K562 (cell line): ENCODE measurements around the gene FKBP3. TPM values are rescaled to one million over a fixed set of nuclear protein-coding genes. Genes with fewer than 3 reads are reported as not detected.

Experiments used
- ATAC-seq: fragments of 200-7000 bp; cut with Tn5 transposase; 3 replicates; pipeline ENCODE4 v1.9.1; 2020; ENCODE audit warnings: moderate library complexity
- BruUV-seq: library from RNA; stranded (reverse); fragments of 400-500 nt; replicated peaks from 2 replicates; lab custom pipeline; 2021; lab: Mats Ljungman, UMichigan
- CTCF ChIA-PET: fragments of 300-600 bp; formaldehyde crosslinking; extraction: SDS; loops from one replicate; lab custom pipeline; 2021; ENCODE audit warnings: low intra/inter-chr PET ratio; lab: Yijun Ruan, JAX
- POLR2A ChIA-PET: fragments of 300-600, 350-650 bp; sonication (Branson Sonifier 250); formaldehyde crosslinking; extraction: SDS; loops from one replicate; lab custom pipeline; 2021; ENCODE audit warnings: antibody characterized with exemption, inconsistent platforms; lab: Yijun Ruan, JAX
- DNase-seq, 4 experiments: peaks; one replicate each; pipeline versions ENCODE4 v3.0.0 to v3.0.0-alpha.2; 2011 to 2018; ENCODE audit warnings: low spot score in 3 of 4, mixed read lengths in 3 of 4; ENCODE audit errors: extremely low read depth in 1 of 4
- FAIRE-seq: peaks from 2 replicates; lab custom pipeline; 2011; peaks lifted over from hg19 to GRCh38; lab: Jason Lieb, UNC
- H2AFZ ChIP-seq: 2 replicates; pipeline ENCODE4 v1.6.0; 2011; ENCODE audit warnings: low read depth, low read length, control low read depth, inconsistent platforms
- H3K27ac ChIP-seq: fragments of 200-600 bp; 3 replicates; pipeline ENCODE4 v1.8.0; 2011; ENCODE audit warnings: low read depth, mild to moderate bottlenecking, control low read depth, inconsistent platforms, low read length, moderate library complexity, mixed read lengths; ENCODE audit errors: extremely low read depth
- H3K27me3 ChIP-seq, 2 experiments: fragments of 300-600 bp in 1 of 2; 2 replicates in 1 of 2; 3 replicates in 1 of 2; pipeline versions ENCODE4 v1.6.0 to v1.8.0; 2011; ENCODE audit warnings: inconsistent platforms in 2 of 2, low read length in 2 of 2, mild to moderate bottlenecking in 1 of 2, mixed read lengths in 1 of 2, moderate library complexity in 1 of 2; ENCODE audit not compliant: control insufficient read depth in 2 of 2, insufficient read depth in 2 of 2
- H3K36me3 ChIP-seq: fragments of 300-600 bp; 3 replicates; pipeline ENCODE4 v1.8.0; 2011; ENCODE audit warnings: mild to moderate bottlenecking, low read length, inconsistent platforms; ENCODE audit not compliant: control insufficient read depth, insufficient read depth
- H3K4me1 ChIP-seq, 2 experiments: fragments of 200-600 bp in 1 of 2; replicated peaks in 1 of 2; 2 replicates in 1 of 2; 3 replicates in 1 of 2; pipeline versions ENCODE4 v1.5.1 to v1.8.0; 2011; ENCODE audit warnings: inconsistent platforms in 2 of 2, low read length in 2 of 2, mild to moderate bottlenecking in 1 of 2, mixed read lengths in 1 of 2, moderate library complexity in 1 of 2; ENCODE audit not compliant: control insufficient read depth in 2 of 2, insufficient read depth in 2 of 2
- H3K4me2 ChIP-seq: 2 replicates; pipeline ENCODE4 v1.6.1; 2011; ENCODE audit warnings: low read length, control low read depth, inconsistent platforms, mixed read lengths; ENCODE audit not compliant: insufficient read depth
- H3K4me3 ChIP-seq: fragments of 200-600 bp; sonication (generic), shearing (Covaris generic); 2 replicates; pipeline ENCODE4 v1.5.1; 2016; ENCODE audit warnings: control low read depth, inconsistent platforms
- H3K79me2 ChIP-seq: fragments of 200-600 bp; 3 replicates; pipeline ENCODE4 v1.8.0; 2011; ENCODE audit warnings: low read length, inconsistent platforms; ENCODE audit not compliant: control insufficient read depth, insufficient read depth
- H3K9ac ChIP-seq, 2 experiments: 2 replicates each; pipeline versions ENCODE4 v1.6.0 to v1.6.1; 2011; ENCODE audit warnings: low read depth in 2 of 2, low read length in 2 of 2, control low read depth in 1 of 2, inconsistent platforms in 1 of 2, mild to moderate bottlenecking in 1 of 2, mixed read lengths in 1 of 2; ENCODE audit not compliant: insufficient read depth in 1 of 2
- H3K9me1 ChIP-seq: one replicate; pipeline ENCODE4 v1.6.0; 2011; ENCODE audit warnings: inconsistent platforms, mild to moderate bottlenecking, low read length, moderate library complexity; ENCODE audit not compliant: control insufficient read depth, insufficient read depth
- H3K9me3 ChIP-seq: replicated peaks from 2 replicates; pipeline ENCODE4 v1.5.1; 2011; ENCODE audit warnings: low read depth, low read length, inconsistent platforms; ENCODE audit not compliant: control insufficient read depth, insufficient read depth
- H4K20me1 ChIP-seq: replicated peaks from 2 replicates; pipeline ENCODE4 v1.6.1; 2011; ENCODE audit warnings: low read length, inconsistent platforms, mixed read lengths; ENCODE audit not compliant: control insufficient read depth, insufficient read depth
- BRCA1 ChIP-seq, 2 experiments: fragments of 450-650 bp in 1 of 2; sonication (generic) in 1 of 2; formaldehyde crosslinking in 1 of 2; IDR thresholded peaks; 2 replicates each; pipeline versions ENCODE4 v1.5.0 to v1.6.1; 2017 to 2020; ENCODE audit warnings: mild to moderate bottlenecking in 1 of 2, missing genetic modification reagents in 1 of 2
- GTF2A2 ChIP-seq: IDR thresholded peaks from 2 replicates; pipeline ENCODE4 v1.6.1; 2016; ENCODE audit warnings: mild to moderate bottlenecking, missing genetic modification characterization, missing compliant biosample characterization
- HNRNPUL1 ChIP-seq: fragments of 200-400 bp; formaldehyde crosslinking; IDR thresholded peaks from 2 replicates; pipeline ENCODE4 v1.6.1; 2017; ENCODE audit warnings: low read length
- NBN ChIP-seq: fragments of 450-650 bp; IDR thresholded peaks from 2 replicates; pipeline ENCODE4 v1.6.1; 2016; ENCODE audit warnings: low read depth, mild to moderate bottlenecking
- NELFE ChIP-seq: IDR thresholded peaks from 2 replicates; pipeline ENCODE4 v1.6.1; 2011; ENCODE audit warnings: mild to moderate bottlenecking; ENCODE audit not compliant: insufficient read depth, insufficient read length
- SIN3B ChIP-seq: fragments of 450-650 bp; IDR thresholded peaks from 2 replicates; pipeline ENCODE4 v1.6.1; 2017; ENCODE audit warnings: low read depth, mild to moderate bottlenecking, moderate library complexity
- SMC3 ChIP-seq: conservative IDR thresholded peaks from 2 replicates; pipeline ENCODE4 v1.6.1; 2011; ENCODE audit warnings: low read depth, low read length, improper control_type of control experiment; ENCODE audit not compliant: insufficient read depth
- TAF15 ChIP-seq: fragments of 200-400 bp; formaldehyde crosslinking; IDR thresholded peaks from 2 replicates; pipeline ENCODE4 v1.6.1; 2017; ENCODE audit warnings: mild to moderate bottlenecking, low read depth, low read length, moderate library complexity
- TAF7 ChIP-seq: fragments of 450-650 bp; IDR thresholded peaks from 2 replicates; pipeline ENCODE4 v1.6.1; 2016; ENCODE audit warnings: missing genetic modification characterization, missing compliant biosample characterization
- ZEB2 ChIP-seq: fragments of 450-650 bp; IDR thresholded peaks from 2 replicates; pipeline ENCODE4 v1.6.1; 2016
- ZFPM2 ChIP-seq: fragments of 250-450 bp; sonication (Bioruptor Pico); IDR thresholded peaks from 2 replicates; pipeline ENCODE4 v1.5.1; 2022; ENCODE audit warnings: mild to moderate bottlenecking
- ZNF124 ChIP-seq: sonication (generic); formaldehyde crosslinking; IDR thresholded peaks from 2 replicates; pipeline ENCODE4 v1.8.1; 2022; ENCODE audit warnings: missing genetic modification reagents
- ZNF174 ChIP-seq: fragments of 250-450 bp; sonication (Bioruptor Pico); IDR thresholded peaks from 2 replicates; pipeline ENCODE4 v1.4.0; 2020; ENCODE audit warnings: mild to moderate bottlenecking
- ZNF76 ChIP-seq: fragments of 250-450 bp; sonication (Bioruptor Pico); IDR thresholded peaks from 2 replicates; pipeline ENCODE4 v1.4.0; 2020; ENCODE audit warnings: mild to moderate bottlenecking, moderate library complexity, borderline replicate concordance
- WGBS: fragments of 100-300 bp; shearing (Covaris generic); methylation state at CpG from one replicate; pipeline ENCODE4 v1.1.6; 2016; ENCODE audit warnings: low coverage, mixed read lengths; ENCODE audit not compliant: insufficient coverage; ENCODE audit errors: missing lambda C conversion rate; 5-methylcytosine and 5-hydroxymethylcytosine counted together
- in situ Hi-C: fragments of 300-500 bp; cut with MboI; formaldehyde crosslinking; loops from 4 replicates; pipeline ENCODE4 v1.15.0; 2018; ENCODE audit warnings: inconsistent platforms, mixed read lengths
- intact Hi-C: fragments of 100-400 bp; cut with micrococcal nuclease; formaldehyde crosslinking; loops from 2 replicates; pipeline ENCODE4 v1.14.2; 2022
- polyA plus RNA-seq, 8 experiments: library from polyadenylated mRNA; depleted of rRNA in 4 of 8; stranded (reverse) in 5 of 8; unstranded in 3 of 8; fragments of >200 nt; fragmentation: Nextera tagmentation in 2 of 8; fragmentation: Illumina TruSeq in 1 of 8; extraction: Ambion mirVana in 2 of 8; extraction: Trizol in 1 of 8; gene quantifications; 2 replicates each; pipeline versions ENCODE4 v1.2.1 to v1.2.3, GENCODE V29; 2011 to 2014; ENCODE audit warnings: inconsistent platforms in 1 of 8, missing spikeins in 1 of 8
- total RNA-seq, 7 experiments: library from RNA; depleted of rRNA in 6 of 7; stranded (reverse); fragments of >200 nt in 6 of 7; fragmentation: Illumina TruSeq in 2 of 7; extraction: Trizol in 2 of 7; gene quantifications; 2 replicates each; pipeline versions ENCODE4 v1.2.1 to v1.2.3, GENCODE V29; 2011 to 2021; ENCODE audit warnings: low replicate concordance in 1 of 7
- TF ChIP-seq, protein P1 (sequence below): fragments of 250-450 bp; sonication (Bioruptor Pico); IDR thresholded peaks from 2 replicates; pipeline ENCODE4 v1.5.0; 2021

FKBP3 gene
- total and polyA plus RNA-seq, 9 of the 15 experiments (the other 6 are each of a cell fraction or from before 2014, with no cell fraction given) = 43.6 to 107 (median 65.2) TPM

DNA sequence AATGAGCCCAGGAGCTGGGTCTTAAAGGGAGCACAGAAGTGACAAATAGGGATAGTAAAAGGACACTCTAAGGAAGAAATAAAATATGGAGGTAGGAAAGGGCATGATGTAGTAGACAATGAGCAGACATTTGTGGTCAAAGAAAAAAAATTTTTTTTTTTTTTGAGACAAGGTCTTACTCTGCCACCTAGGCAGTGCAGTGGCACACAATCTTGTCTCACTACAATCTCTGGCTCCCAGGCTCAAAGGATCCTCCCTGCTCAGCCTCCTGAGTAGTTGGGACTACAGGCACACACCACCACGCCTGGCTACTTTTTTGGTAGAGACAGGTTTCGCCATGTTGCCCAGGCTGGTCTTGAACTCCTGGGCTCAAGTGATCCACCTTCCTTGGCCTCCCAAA lies 8.5 kb downstream of the FKBP3 start:
- Histone ChIP-seq H3K9me3 (no peaks in the 10 kb centered on the region), H3K9me1 (no peaks in the 10 kb centered on the region), H3K27me3 (no peaks in the 10 kb centered on the region), H3K27ac (no peak overlapping the region), H3K79me2 (peaks cover 4% of the 10 kb centered on the region; the same call in 1 of the 3 replicates), H3K4me1 (0 out of 5 replicates have a peak, but pooled peaks cover 0 to under 1% of the 10 kb centered on the region in 2 experiments), H2AFZ (no peak overlapping the region), H3K9ac (no peak overlapping the region), H4K20me1 (no peaks in the 10 kb centered on the region), H3K4me3 (no peak overlapping the region), H3K4me2 (no peak overlapping the region), H3K36me3 (peaks cover 51% of the 10 kb centered on the region; the same call in 2 of the 3 replicates)
- FAIRE-seq (no peak), DNase-seq (no peak), ATAC-seq (no peak)
- CTCF ChIA-PET = no interaction called here
- POLR2A ChIA-PET = interaction anchor here (1.4 kb wide), 1 partner anchor 13 kb away, joined by 3 read pairs; no protein-coding TSS in a partner anchor
- in situ Hi-C loops = no loop called here
- WGBS = no CpG with 5 or more reads among the region's 2 CpGs
- BruUV-seq = no TSS peak
- intact Hi-C loops = no loop called here
- TF ChIP-seq GTF2A2 (tag) = no peak
- TF ChIP-seq ZNF174 (CRISPR knock-in tag) = no peak
- no peak for TF ChIP-seq ZNF124
- TF ChIP-seq, protein P1, sequence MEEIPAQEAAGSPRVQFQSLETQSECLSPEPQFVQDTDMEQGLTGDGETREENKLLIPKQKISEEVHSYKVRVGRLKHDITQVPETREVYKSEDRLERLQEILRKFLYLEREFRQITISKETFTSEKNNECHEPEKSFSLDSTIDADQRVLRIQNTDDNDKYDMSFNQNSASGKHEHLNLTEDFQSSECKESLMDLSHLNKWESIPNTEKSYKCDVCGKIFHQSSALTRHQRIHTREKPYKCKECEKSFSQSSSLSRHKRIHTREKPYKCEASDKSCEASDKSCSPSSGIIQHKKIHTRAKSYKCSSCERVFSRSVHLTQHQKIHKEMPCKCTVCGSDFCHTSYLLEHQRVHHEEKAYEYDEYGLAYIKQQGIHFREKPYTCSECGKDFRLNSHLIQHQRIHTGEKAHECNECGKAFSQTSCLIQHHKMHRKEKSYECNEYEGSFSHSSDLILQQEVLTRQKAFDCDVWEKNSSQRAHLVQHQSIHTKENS (CRISPR knock-in tag) = no peak
- TF ChIP-seq ZNF76 (CRISPR knock-in tag) = no peak
- no peak for TF ChIP-seq NELFE
- no peak for TF ChIP-seq NBN
- no peak for TF ChIP-seq TAF7
- no peak for TF ChIP-seq BRCA1 (IDR thresholded peaks at IDR 0.05)
- TF ChIP-seq BRCA1 (CRISPR knock-in tag; IDR thresholded peaks at IDR 0.05) = no peak
- no peak for TF ChIP-seq SMC3
- TF ChIP-seq ZFPM2 (CRISPR knock-in tag) = no peak
- TF ChIP-seq HNRNPUL1 = no peak
- no peak for TF ChIP-seq TAF15
- no peak for TF ChIP-seq ZEB2
- no peak for TF ChIP-seq SIN3B
